ENCODE data around the gene ANKS3. TPM values are rescaled to one million over a fixed set of nuclear protein-coding genes. Genes with fewer than 3 reads are reported as not detected.

Gene ANKS3
- total RNA-seq, 1 donor from 2014 or later: 16.4 TPM

GRCh38 chr16:4696905-4697847 lies 36.9 kb downstream of the ANKS3 start:
- DNase-seq (ENCODE audit: low spot score): no peak

GRCh38 chr16:4696172-4696904 lies 37.7 kb downstream of the ANKS3 start:
- no peak for DNase-seq (ENCODE audit: low spot score)

DNA sequence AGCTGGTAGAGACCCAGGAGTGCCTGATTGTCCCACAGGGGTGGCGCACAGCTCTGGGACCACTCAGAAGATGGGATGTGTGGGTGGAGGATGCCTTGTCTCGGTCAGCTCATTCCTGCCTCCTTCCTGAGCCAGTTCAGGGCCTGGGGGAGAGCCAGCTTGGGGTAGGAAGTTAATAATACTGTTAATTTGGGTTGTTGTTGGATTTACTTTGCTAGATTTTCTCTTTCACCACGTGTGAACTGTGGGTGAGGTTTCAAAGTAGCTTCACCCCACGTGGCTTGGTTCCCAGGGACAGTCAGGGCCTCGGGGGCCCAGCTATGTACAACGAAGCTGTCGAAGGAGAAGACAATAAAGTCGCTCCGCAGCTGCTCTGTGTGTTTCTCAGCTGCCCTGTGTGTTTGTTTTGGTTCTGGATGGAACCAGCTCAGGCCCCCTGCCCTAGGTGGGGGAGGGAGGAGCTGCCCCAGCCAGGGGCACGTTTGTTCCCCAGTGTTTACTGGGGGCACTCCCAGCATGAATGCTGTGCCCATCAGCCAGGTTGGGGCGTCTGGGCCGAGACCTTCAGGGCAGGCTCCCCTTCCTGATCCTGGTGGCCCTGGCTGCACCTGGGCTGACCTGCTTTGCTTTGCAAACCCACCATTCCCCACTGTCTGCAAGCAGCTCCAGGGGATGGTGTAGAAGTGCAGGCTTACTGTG lies 38.4 kb downstream of the ANKS3 start:
- DNase-seq (ENCODE audit: low spot score): no peak

GRCh38 chr16:4694642-4695451 lies 39.2 kb downstream of the ANKS3 start:
- no peak for DNase-seq (ENCODE audit: low spot score)

- DNase-seq (ENCODE audit: low spot score): no peak
Observed at GRCh38 chr16:4693956-4694641, 40.0 kb downstream of the ANKS3 start.

DNA sequence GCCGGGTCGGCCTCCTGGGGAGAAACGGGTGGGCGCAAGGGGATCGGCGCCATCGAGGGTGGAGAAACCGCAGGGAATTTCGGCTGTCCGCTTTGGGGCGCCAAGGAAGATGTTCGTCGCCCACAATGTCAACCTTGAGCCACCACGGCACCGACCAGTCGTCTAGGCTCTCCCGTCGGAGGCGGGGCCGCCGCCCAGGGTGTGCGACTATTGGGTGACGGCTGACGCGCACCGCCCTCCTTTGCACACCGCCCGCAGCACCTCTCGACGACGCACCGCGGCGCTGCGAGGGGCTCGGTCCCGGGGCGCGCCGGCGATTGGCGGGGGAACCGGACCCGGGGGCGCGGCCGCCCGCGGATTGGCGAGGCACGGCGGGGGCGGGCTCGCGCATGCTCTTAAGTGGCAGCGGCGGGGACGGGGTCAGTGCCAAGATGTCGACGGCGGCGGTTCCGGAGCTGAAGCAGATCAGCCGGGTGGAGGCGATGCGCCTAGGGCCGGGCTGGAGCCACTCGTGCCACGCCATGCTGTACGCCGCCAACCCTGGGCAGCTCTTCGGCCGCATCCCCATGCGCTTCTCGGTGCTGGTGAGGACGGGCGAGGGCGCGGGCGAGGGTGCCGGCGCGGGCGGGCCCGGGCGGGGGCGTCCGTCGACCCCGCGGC lies 40.6 kb downstream of the ANKS3 start, which contains the start of gene NUDT16L1:
NUDT16L1 (plus strand) TSS at position 267 of the 660 bp plus-strand sequence; CDS start at position 432, 165 bp downstream.
- peak; percentile 99 for DNase-seq (ENCODE audit: low spot score)

GRCh38 chr16:4692460-4693295 lies 41.4 kb downstream of the ANKS3 start:
- DNase-seq (ENCODE audit: low spot score): no peak

DNA sequence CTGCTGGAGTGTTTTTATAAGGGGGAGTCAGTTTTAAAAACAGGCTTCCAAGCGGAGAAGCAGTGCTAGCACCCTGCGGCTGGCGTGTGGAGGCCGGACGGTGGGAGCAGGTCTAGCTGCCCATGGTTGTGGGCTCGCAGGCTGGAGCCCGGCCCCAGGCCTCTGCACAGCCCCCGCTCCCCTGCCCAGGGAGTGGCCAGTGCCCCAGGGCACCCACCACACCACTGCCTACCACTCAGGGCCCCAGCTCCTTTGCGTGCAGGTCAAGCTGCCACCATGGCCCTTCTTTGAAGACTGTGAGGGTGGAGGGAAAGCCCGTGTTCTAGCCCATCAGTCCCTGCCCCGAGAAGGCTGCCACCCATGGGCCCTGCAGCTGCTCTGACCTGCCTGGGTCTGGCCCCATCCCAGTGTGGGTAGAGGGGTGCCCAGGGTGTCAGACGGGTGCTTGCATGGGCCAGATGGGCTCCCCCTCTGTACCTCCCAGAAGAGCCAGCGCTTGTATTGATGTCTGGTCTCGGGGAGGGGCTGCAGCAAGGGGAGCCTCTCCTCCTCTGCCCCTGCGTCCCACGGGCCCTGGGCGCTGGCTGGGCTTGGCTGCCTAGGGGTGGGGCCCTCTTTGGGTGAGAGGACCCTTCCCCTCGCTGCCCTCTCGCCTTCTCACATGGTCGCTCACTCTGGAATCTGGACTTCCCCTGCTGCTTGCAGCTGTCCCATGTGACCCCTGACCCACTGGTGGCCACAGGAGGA lies 42.2 kb downstream of the ANKS3 start:
- no peak for DNase-seq (ENCODE audit: low spot score)

GRCh38 chr16:4690946-4691665 lies 43.0 kb downstream of the ANKS3 start:
- no peak for DNase-seq (ENCODE audit: low spot score)

DNA sequence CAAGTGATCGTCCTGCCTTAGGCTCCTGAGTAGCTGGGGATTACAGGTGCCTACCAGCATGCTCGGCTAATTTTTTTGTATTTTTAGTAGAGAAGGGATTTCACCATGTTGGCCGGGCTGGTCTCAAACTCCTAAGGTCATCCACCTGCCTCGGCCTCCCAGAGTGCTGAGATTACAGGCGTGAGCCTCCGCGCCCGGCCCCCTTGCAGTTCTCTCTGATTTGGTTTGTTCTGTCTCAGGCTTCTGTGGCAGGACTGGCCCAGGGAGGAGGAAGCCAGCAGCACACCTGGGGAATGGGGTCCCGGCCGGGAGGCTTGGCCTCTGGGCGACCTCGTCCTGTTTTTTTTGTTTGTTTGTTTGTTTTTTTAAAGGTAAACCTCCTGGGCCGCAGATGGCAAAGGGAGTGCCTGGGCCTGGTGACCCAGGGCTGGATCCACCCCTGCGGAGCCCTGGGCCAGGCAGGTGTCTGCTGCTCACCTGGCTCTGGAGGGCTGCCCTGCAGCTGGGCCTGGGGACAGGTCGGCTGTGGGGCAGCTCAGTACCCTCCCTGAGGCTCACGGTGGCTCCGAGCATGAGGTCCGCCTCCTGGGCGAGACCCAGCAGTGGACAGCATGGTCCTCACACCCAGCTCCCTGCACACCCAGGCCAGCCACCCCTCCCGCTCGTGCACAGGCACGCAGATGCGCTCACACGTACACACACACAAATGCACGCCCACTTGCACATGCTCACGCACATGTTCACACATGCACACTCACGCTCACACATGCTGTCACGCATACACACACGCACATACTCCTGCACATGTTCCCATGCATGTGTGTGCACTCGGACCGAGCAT lies 44.0 kb downstream of the ANKS3 start:
- no peak for DNase-seq (ENCODE audit: low spot score)

DNA sequence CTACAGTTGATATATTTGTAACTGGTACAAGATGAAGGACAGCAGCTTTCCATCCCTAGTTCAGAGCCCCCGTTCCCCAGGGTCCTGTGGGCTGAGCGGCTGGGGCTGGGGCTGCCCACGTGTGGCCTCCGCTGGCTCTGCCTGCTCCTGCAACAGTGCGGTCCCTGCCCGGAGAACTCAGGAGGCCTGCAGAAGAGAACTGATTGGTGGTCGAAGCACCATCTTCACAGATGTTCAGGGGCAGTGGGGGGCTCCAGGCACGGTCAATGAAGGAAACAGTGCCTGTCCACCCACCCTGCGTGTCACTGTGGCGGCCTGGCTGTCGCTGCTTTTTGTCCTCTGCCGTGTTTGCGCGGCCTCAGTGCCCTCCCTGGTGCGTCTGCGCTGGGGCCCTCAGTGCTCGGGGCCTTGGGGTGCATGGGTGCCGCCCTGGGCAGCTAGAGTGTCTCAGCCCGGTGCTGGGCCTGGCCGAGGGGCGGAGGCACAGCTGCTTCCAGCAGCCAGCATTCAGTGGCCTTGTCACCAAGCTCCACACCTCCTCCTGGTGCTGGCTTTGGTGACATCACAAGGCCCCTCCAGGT lies 44.9 kb downstream of the ANKS3 start:
- DNase-seq (ENCODE audit: low spot score): no peak

GRCh38 chr16:4688674-4689045 lies 45.4 kb downstream of the ANKS3 start:
- DNase-seq (ENCODE audit: low spot score): no peak

DNA sequence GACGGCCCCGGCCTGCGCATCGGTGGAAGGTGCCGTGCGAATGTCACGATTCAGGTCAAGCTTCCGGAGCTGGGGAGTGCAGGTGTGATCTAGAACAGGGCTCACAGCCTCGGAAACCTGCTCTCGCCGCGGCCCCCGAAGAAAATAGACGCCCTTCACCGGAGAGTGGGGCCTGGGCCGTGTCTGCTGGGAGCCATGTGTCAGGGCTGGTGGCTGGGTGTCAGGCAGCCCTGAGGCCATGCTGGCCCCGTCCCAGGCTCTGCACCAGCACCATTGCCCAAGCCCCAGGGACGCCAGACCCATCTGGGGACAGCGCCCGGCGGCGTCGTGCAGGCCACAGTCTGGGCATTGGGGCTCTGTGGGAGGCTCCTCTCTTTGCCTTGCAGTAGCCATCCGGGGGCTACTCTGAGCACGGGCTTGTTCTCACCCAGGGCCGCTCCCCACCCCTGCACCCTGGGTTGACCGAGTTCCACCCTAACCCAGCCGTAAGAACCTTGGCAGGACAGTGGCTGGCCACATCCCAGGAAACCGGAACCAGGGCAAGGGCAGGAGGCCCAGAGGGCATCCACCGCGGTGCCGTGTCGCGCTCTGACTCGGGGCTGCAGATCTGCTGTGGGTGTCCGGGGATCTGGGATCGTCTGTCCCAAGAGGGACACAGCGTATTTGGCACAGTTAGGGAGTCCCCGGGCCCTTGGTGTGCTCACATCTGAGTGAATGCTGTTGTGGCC lies 46.0 kb downstream of the ANKS3 start:
- no peak for DNase-seq (ENCODE audit: low spot score)

GRCh38 chr16:4687416-4687815 lies 46.7 kb downstream of the ANKS3 start:
- DNase-seq (ENCODE audit: low spot score): no peak

DNA sequence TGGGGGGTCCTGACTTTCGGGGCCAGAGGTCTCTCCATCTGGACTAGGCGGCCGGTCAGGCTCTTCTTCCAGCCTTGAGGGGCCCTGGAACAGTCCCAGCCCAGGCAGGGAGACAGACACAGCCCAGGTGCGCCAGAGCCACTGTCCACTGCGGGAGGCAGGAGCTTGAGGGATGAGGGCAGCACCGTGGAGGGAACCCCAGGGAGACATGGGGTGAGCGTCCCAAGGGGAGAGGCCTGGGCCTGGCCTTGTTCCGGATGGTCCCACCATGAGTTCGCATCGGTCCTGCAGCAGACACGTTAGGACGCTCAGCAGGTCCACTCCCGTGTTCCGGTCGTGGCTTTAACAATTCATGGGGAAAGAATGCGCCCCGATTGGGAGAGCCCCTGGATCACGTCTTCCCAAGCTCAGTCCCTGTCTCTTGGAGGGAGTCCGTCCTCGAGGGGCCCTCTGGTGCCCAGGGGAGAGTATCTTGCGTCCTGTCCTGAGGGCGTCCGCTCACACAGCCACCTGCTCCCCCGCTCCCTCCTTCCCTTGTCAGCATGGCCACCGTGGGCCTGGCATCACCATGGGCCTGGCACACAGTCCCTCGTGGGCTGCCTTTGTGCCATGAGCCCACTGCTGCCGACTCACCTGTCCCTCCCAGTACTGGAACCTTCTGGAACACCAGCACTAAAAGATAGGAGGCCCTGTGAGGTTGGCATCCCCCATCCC lies 47.4 kb downstream of the ANKS3 start:
- DNase-seq (ENCODE audit: low spot score): no peak

Data from mesenteric fat pad (tissue), 1 donor.